HepG2 (cell line): Measurements from ENCODE around the gene UPB1. TPM values are rescaled to one million over a fixed set of nuclear protein-coding genes. Genes with fewer than 3 reads are reported as not detected.

ENCODE experiments used
- ATAC-seq: fragments of 200-7000 bp; cut with Tn5 transposase; 3 replicates; pipeline ENCODE4 v1.9.1; 2020; ENCODE audit warnings: mild to moderate bottlenecking, moderate library complexity
- BruUV-seq: library from RNA; stranded (reverse); fragments of 400-500 nt; replicated peaks from 2 replicates; lab custom pipeline; 2021; lab: Mats Ljungman, UMichigan
- CTCF ChIA-PET: fragments of 300-600 bp; formaldehyde crosslinking; extraction: SDS; loops from one replicate; lab custom pipeline; 2021; ENCODE audit warnings: low total read pairs, inconsistent platforms, low intra/inter-chr PET ratio; lab: Yijun Ruan, JAX
- POLR2A ChIA-PET: fragments of 350-600 bp; sonication (Branson Sonifier 250); formaldehyde crosslinking; loops from one replicate; lab custom pipeline; 2020; ENCODE audit warnings: antibody characterized with exemption, inconsistent platforms; lab: Yijun Ruan, JAX
- DNase-seq: peaks from one replicate; pipeline ENCODE4 v3.0.0-alpha.2; 2015; ENCODE audit warnings: low spot score
- FAIRE-seq: peaks from 3 replicates; lab custom pipeline; 2011; peaks lifted over from hg19 to GRCh38; lab: Jason Lieb, UNC
- H2AFZ ChIP-seq: one replicate; pipeline ENCODE4 v1.6.1; 2011; ENCODE audit warnings: low read length, inconsistent platforms
- H3K27ac ChIP-seq: fragments of 300-600 bp; 3 replicates; pipeline ENCODE4 v1.8.0; 2011; ENCODE audit warnings: mixed run types, mild to moderate bottlenecking, mixed read lengths, low read length, inconsistent platforms; ENCODE audit not compliant: insufficient read depth; ENCODE audit errors: extremely low read length
- H3K27me3 ChIP-seq, 2 experiments: fragments of 200-600 bp in 1 of 2; 2 replicates in 1 of 2; 3 replicates in 1 of 2; pipeline versions ENCODE4 v1.6.0 to v1.8.0; 2011; ENCODE audit warnings: low read length in 2 of 2, mild to moderate bottlenecking in 2 of 2, moderate library complexity in 2 of 2, inconsistent platforms in 1 of 2; ENCODE audit not compliant: insufficient read depth in 2 of 2, control insufficient read depth in 1 of 2
- H3K36me3 ChIP-seq, 2 experiments: fragments of 200-600 bp in 1 of 2; replicated peaks in 1 of 2; 2 replicates in 1 of 2; 3 replicates in 1 of 2; pipeline versions ENCODE4 v1.5.1 to v1.8.0; 2011; ENCODE audit warnings: low read length in 2 of 2, inconsistent platforms in 1 of 2; ENCODE audit not compliant: insufficient read depth in 2 of 2, control insufficient read depth in 1 of 2
- H3K4me1 ChIP-seq: 2 replicates; pipeline ENCODE4 v1.5.1; 2012; ENCODE audit warnings: low read length, inconsistent platforms; ENCODE audit not compliant: insufficient read depth
- H3K4me2 ChIP-seq: 2 replicates; pipeline ENCODE4 v1.6.0; 2011; ENCODE audit warnings: low read depth, low read length, inconsistent platforms
- H3K4me3 ChIP-seq, 3 experiments: fragments of 200-600 bp in 1 of 3; sonication (generic), shearing (Covaris generic) in 1 of 3; replicated peaks in 1 of 3; 2 replicates each; pipeline ENCODE4 v1.5.1; 2011 to 2016; ENCODE audit warnings: low read length in 3 of 3, inconsistent platforms in 2 of 3, low read depth in 2 of 3, mild to moderate bottlenecking in 2 of 3, control low read depth in 1 of 3, mixed read lengths in 1 of 3; ENCODE audit not compliant: insufficient read depth in 1 of 3
- H3K79me2 ChIP-seq: one replicate; pipeline ENCODE4 v1.6.1; 2011; ENCODE audit warnings: low read length, inconsistent platforms; ENCODE audit not compliant: insufficient read depth
- H3K9ac ChIP-seq: 2 replicates; pipeline ENCODE4 v1.6.0; 2011; ENCODE audit warnings: mild to moderate bottlenecking, low read depth, low read length, inconsistent platforms; ENCODE audit not compliant: insufficient read depth
- H3K9me3 ChIP-seq: 2 replicates; pipeline ENCODE4 v1.5.1; 2012; ENCODE audit warnings: mild to moderate bottlenecking, low read length
- H4K20me1 ChIP-seq: 2 replicates; pipeline ENCODE4 v1.6.0; 2011; ENCODE audit warnings: inconsistent platforms, mild to moderate bottlenecking, low read length, moderate library complexity; ENCODE audit not compliant: insufficient read depth
- ATF2 ChIP-seq: sonication (generic); formaldehyde crosslinking; IDR thresholded peaks from 2 replicates; pipeline ENCODE4 v1.4.0; 2020; ENCODE audit warnings: missing genetic modification reagents
- ESRRA ChIP-seq: sonication (generic); formaldehyde crosslinking; IDR thresholded peaks from 2 replicates; pipeline ENCODE4 v1.5.1; 2020; ENCODE audit warnings: mild to moderate bottlenecking, low read depth, missing genetic modification reagents
- HOXA9 ChIP-seq: sonication (generic); formaldehyde crosslinking; IDR thresholded peaks from 2 replicates; pipeline ENCODE4 v1.8.1; 2022; ENCODE audit warnings: missing genetic modification reagents, mild to moderate bottlenecking, moderate library complexity, borderline replicate concordance
- KDM3A ChIP-seq: IDR thresholded peaks from 2 replicates; pipeline ENCODE4 v1.6.1; 2018; ENCODE audit warnings: low read depth, missing compliant biosample characterization
- KDM5B ChIP-seq: sonication (generic); formaldehyde crosslinking; IDR thresholded peaks from 2 replicates; pipeline ENCODE4 v1.4.0; 2020; ENCODE audit warnings: missing genetic modification reagents, mild to moderate bottlenecking, borderline replicate concordance
- KLF15 ChIP-seq: sonication (generic); formaldehyde crosslinking; IDR thresholded peaks from 2 replicates; pipeline ENCODE4 v1.8.1; 2023; ENCODE audit warnings: borderline replicate concordance, mild to moderate bottlenecking, inconsistent platforms, missing genetic modification reagents, mixed read lengths
- PHF21A ChIP-seq: sonication (generic); formaldehyde crosslinking; IDR thresholded peaks from 2 replicates; pipeline ENCODE4 v1.5.0; 2020; ENCODE audit warnings: mild to moderate bottlenecking, missing genetic modification reagents
- TBP ChIP-seq: sonication (generic); formaldehyde crosslinking; IDR thresholded peaks from 2 replicates; pipeline ENCODE4 v1.5.0; 2020; ENCODE audit warnings: missing genetic modification reagents
- TCF7L2 ChIP-seq: IDR thresholded peaks from 2 replicates; pipeline ENCODE4 v1.6.1; 2011; ENCODE audit warnings: mild to moderate bottlenecking, low read depth, low read length, moderate library complexity
- ZBTB38 ChIP-seq: sonication (generic); formaldehyde crosslinking; IDR thresholded peaks from 2 replicates; pipeline ENCODE4 v1.5.1; 2020; ENCODE audit warnings: mild to moderate bottlenecking, missing genetic modification reagents
- ZNF101 ChIP-seq: sonication (generic); formaldehyde crosslinking; IDR thresholded peaks from 2 replicates; pipeline ENCODE4 v1.4.0; 2020; ENCODE audit warnings: mild to moderate bottlenecking, low read depth, missing genetic modification reagents, borderline replicate concordance
- ZNF260 ChIP-seq: sonication (generic); formaldehyde crosslinking; IDR thresholded peaks from 2 replicates; pipeline ENCODE4 v1.4.0; 2020; ENCODE audit warnings: missing genetic modification reagents, low read depth, mild to moderate bottlenecking, borderline replicate concordance
- ZNF33B ChIP-seq: sonication (generic); formaldehyde crosslinking; IDR thresholded peaks from 2 replicates; pipeline ENCODE4 v1.5.1; 2020; ENCODE audit warnings: mild to moderate bottlenecking, missing genetic modification reagents
- ZNF768 ChIP-seq: sonication (generic); formaldehyde crosslinking; IDR thresholded peaks from 2 replicates; pipeline ENCODE4 v1.4.0; 2020; ENCODE audit warnings: missing genetic modification reagents
- WGBS: methylation state at CpG from one replicate; pipeline ENCODE4 v1.1.6; 2017; ENCODE audit warnings: low lambda C conversion rate; 5-methylcytosine and 5-hydroxymethylcytosine counted together
- in situ Hi-C: cut with HindIII; loops from 2 replicates; pipeline ENCODE4 v1.10.0; 2017; ENCODE audit warnings: low pct_unique_long_range_greater_than_20kb; ENCODE audit not compliant: extremely low pct_ligation_motif_present
- intact Hi-C: fragments of 100-400 bp; cut with micrococcal nuclease; formaldehyde crosslinking; loops from one replicate; pipeline ENCODE4 v1.10.0; 2022; ENCODE audit not compliant: unreplicated experiment
- polyA plus RNA-seq, 8 experiments: library from polyadenylated mRNA; depleted of rRNA in 3 of 8; stranded (reverse) in 7 of 8; unstranded in 1 of 8; fragments of >200 nt; fragmentation: Illumina TruSeq in 4 of 8; extraction: Trizol in 4 of 8; gene quantifications; 2 replicates each; pipeline versions ENCODE4 v1.2.1 to v1.2.3, GENCODE V29; 2011 to 2016; ENCODE audit warnings: low read depth in 4 of 8, missing spikeins in 1 of 8, mixed read lengths in 1 of 8; ENCODE audit not compliant: insufficient read depth in 1 of 8
- total RNA-seq, 5 experiments: library from RNA; depleted of rRNA; stranded (reverse); fragments of >200 nt; fragmentation: Illumina TruSeq; extraction: Trizol; gene quantifications; 2 replicates each; pipeline ENCODE4 v1.2.3, GENCODE V29; 2016; ENCODE audit warnings: low read depth in 1 of 5
- TF ChIP-seq, protein P1 (sequence below): sonication (generic); formaldehyde crosslinking; IDR thresholded peaks from 2 replicates; pipeline ENCODE4 v1.5.0; 2020; ENCODE audit warnings: mild to moderate bottlenecking, low read depth, missing genetic modification reagents, borderline replicate concordance

UPB1 gene
- total and polyA plus RNA-seq, 2 of the 13 experiments (the other 11 are each of a cell fraction or from before 2014, with no cell fraction given) = 0.38 to 1.2 TPM

DNA sequence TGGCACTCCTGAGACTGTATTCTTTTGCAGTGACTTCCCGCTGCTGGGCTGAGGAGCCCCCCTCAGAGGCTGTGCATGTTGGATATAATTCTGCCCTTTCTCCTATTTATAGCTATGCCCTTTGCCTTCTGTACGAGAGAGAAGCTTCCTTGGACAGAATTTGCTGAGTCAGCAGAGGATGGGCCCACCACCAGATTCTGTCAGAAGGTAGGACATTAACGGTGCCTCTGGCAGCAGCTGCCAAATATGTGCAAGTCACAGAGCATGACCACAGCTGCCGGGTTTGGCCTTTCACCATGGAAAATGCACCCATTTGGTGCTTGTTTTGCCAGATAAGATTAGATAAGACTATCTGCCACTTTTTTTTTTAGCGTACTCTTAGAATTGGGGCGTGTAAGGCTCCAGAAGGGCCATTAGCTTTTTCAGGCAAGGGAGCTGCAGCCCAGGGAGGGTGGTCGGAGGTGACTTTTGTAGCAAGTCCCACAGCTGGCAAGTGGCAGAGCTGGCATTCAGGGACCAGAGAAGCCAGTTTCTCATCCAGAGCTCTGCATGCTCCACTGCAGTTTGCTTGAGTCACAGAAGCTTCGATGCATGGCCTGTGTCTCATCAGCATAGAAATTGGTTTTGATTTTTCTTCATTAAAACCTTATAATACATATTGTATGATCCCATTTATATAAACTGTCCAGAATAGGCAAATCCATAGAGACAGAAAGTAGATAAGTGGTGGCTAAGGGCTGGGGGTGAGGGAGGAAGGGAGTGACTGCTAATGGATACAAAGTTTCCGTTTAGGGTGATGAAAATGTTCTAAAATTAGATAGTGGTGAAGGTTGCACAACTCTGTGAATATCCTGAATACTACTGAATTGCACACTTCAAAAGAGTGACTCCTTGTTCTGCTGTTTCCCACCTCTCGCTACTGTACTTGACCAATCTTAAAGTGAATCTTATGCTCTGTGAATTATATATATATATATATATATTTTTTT lies 15.8 kb downstream of the UPB1 start (continued):
- TF ChIP-seq PHF21A (CRISPR knock-in tag) (no peak), KDM3A (CRISPR knock-in tag) (no peak), ZNF260 (no peak), TCF7L2 (no peak), HOXA9 (no peak), ESRRA (no peak)

- peak overlapping the region; percentile 23 for H3K27ac ChIP-seq
- H3K4me1 ChIP-seq = peaks cover 100% of the 10 kb centered on the region
- H3K9me3 ChIP-seq = no peaks in the 10 kb centered on the region
- TF ChIP-seq TBP (no peak), ZNF101 (no peak), ATF2 (CRISPR knock-in tag) (no peak), ZBTB38 (CRISPR knock-in tag) (peak; percentile 42; the same call in 1 of the 2 replicates), KDM5B (CRISPR knock-in tag) (no peak), ZNF768 (CRISPR knock-in tag) (no peak), ZNF33B (CRISPR knock-in tag) (no peak), KLF15 (CRISPR knock-in tag) (no peak)
- TF ChIP-seq, protein P1, sequence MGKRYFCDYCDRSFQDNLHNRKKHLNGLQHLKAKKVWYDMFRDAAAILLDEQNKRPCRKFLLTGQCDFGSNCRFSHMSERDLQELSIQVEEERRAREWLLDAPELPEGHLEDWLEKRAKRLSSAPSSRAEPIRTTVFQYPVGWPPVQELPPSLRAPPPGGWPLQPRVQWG (CRISPR knock-in tag) = no peak
- H3K4me2 ChIP-seq = no peak overlapping the region
- POLR2A ChIA-PET = interaction anchor here (1.6 kb wide), 1 partner anchor 39 kb away, joined by 4 read pairs; no protein-coding TSS in a partner anchor
- no peak overlapping the region for H3K4me3 ChIP-seq
- ATAC-seq = no peak
- no peak for DNase-seq
- in situ Hi-C loops = loop anchor here (10.0 kb wide), 1 partner anchor 187 kb away; no protein-coding TSS in a partner anchor
- intact Hi-C loops = no loop called here
- CTCF ChIA-PET = no interaction called here
- H3K9ac ChIP-seq = no peak overlapping the region
- no peak overlapping the region for H2AFZ ChIP-seq
- no TSS peak for BruUV-seq
- no peaks in the 10 kb centered on the region for H4K20me1 ChIP-seq
- H3K27me3 ChIP-seq = no peaks in the 10 kb centered on the region
- H3K79me2 ChIP-seq = no peaks in the 10 kb centered on the region
- WGBS = 89% methylated on average over 3 of the region's 3 CpGs
- H3K36me3 ChIP-seq = no peaks in the 10 kb centered on the region
- FAIRE-seq = no peak
These were observed 16.9 kb downstream of the UPB1 start for GRCh38 chr22:24512043-24512442.
